Stomach (tissue), 4 donors: Measurements from ENCODE around the gene KCTD17.

Source experiments
- CTCF ChIP-seq, 7 experiments: fragments of 450-650 bp in 4 of 7; fragments of 200-600 bp in 3 of 7; sonication (generic) in 3 of 7; IDR thresholded peaks; one replicate each; pipeline ENCODE4 v1.5.1; 2016 to 2019; ENCODE audit warnings: antibody characterized with exemption in 7 of 7, control low read depth in 2 of 7, mild to moderate bottlenecking in 1 of 7
- EP300 ChIP-seq: sonication (generic); formaldehyde crosslinking; IDR thresholded peaks from one replicate; pipeline ENCODE4 v1.6.1; 2017; ENCODE audit warnings: antibody characterized with exemption
- POLR2A ChIP-seq, 4 donors: fragments of 450-650 bp; IDR thresholded peaks; one replicate each; pipeline ENCODE4 v1.6.1; 2016; ENCODE audit warnings: antibody characterized with exemption in 4 of 4, control low read depth in 2 of 4, mild to moderate bottlenecking in 1 of 4, moderate library complexity in 1 of 4
- POLR2AphosphoS5 ChIP-seq, 3 donors: sonication (generic); formaldehyde crosslinking; IDR thresholded peaks; one replicate each; pipeline ENCODE4 v1.6.1; 2016; ENCODE audit warnings: antibody characterized with exemption in 3 of 3

- TF ChIP-seq EP300 (no peak), CTCF (IDR thresholded peaks at IDR 0.05) (no peak), POLR2A (IDR thresholded peaks at IDR 0.05) (no peak), POLR2AphosphoS5 (IDR thresholded peaks at IDR 0.05) (no peak)
These were observed 15.9 kb downstream of the KCTD17 start for GRCh38 chr22:37067428-37067827.
